SU-DHL-6 (cell line): Measurements from ENCODE around the gene ICAM1.

Experiments used
- EZH2phosphoT487 ChIP-seq: fragments of 200-600 bp; sonication (generic), shearing (Covaris generic); conservative IDR thresholded peaks from 2 replicates; pipeline ENCODE4 v1.6.1; 2018; ENCODE audit warnings: mild to moderate bottlenecking, antibody characterized with exemption, low read length, moderate library complexity, mixed read lengths
- TF ChIP-seq, protein P1 (sequence below): fragments of 200-600 bp; sonication (generic); IDR thresholded peaks from one replicate; pipeline ENCODE4 v1.5.1; 2017; ENCODE audit warnings: antibody characterized with exemption, mild to moderate bottlenecking, low read length, moderate library complexity; ENCODE audit not compliant: insufficient read depth, poor library complexity, severe bottlenecking

DNA sequence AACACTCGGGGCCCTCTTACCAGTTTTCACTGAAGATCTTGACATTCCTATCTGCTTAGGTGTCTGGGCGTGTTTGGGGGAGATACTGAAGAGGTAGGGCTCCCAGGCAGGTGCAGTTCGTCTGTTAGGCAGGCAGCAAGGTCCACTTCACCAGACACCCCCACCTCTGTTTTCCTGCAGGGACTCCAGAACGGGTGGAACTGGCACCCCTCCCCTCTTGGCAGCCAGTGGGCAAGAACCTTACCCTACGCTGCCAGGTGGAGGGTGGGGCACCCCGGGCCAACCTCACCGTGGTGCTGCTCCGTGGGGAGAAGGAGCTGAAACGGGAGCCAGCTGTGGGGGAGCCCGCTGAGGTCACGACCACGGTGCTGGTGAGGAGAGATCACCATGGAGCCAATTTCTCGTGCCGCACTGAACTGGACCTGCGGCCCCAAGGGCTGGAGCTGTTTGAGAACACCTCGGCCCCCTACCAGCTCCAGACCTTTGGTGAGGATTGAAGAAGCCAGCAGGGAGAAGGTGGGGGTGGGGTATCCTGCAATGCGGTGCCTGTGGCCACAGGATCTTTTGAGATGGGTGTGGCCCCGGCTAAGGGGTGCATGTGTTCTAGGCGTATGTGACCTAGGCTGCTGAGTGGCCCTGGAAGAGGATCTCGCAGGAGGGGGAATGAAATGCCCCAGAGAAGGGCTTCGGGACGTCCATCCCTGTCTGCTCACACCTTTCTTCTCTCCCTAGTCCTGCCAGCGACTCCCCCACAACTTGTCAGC is 12.6 kb downstream of the ICAM1 start:
- TF ChIP-seq, protein P1, sequence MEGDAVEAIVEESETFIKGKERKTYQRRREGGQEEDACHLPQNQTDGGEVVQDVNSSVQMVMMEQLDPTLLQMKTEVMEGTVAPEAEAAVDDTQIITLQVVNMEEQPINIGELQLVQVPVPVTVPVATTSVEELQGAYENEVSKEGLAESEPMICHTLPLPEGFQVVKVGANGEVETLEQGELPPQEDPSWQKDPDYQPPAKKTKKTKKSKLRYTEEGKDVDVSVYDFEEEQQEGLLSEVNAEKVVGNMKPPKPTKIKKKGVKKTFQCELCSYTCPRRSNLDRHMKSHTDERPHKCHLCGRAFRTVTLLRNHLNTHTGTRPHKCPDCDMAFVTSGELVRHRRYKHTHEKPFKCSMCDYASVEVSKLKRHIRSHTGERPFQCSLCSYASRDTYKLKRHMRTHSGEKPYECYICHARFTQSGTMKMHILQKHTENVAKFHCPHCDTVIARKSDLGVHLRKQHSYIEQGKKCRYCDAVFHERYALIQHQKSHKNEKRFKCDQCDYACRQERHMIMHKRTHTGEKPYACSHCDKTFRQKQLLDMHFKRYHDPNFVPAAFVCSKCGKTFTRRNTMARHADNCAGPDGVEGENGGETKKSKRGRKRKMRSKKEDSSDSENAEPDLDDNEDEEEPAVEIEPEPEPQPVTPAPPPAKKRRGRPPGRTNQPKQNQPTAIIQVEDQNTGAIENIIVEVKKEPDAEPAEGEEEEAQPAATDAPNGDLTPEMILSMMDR, result no peak
- no peak for TF ChIP-seq EZH2phosphoT487
